IPS-18c (cell line): ENCODE measurements around the gene ANKLE1.

ENCODE experiments used
- H3K4me3 ChIP-seq: 2 replicates; pipeline ENCODE4 v1.7.0; 2013; ENCODE audit warnings: low read depth, mild to moderate bottlenecking, low read length, moderate library complexity; ENCODE audit not compliant: insufficient read depth
- H3K9me3 ChIP-seq: one replicate; pipeline ENCODE4 v1.6.1; 2013; ENCODE audit warnings: mild to moderate bottlenecking, low read length, moderate library complexity; ENCODE audit not compliant: control insufficient read depth, insufficient read depth

ANKLE1 gene

GRCh38 chr19:17327654-17328516, 46.2 kb downstream of the ANKLE1 start:
- Histone ChIP-seq H3K9me3 (peaks cover 5% of the 10 kb centered on the region), H3K4me3 (peak overlapping the region; percentile 77)

- peak overlapping the region; percentile 77 for H3K4me3 ChIP-seq
- peaks cover 5% of the 10 kb centered on the region for H3K9me3 ChIP-seq
These were observed 47.0 kb downstream of the ANKLE1 start for GRCh38 chr19:17328517-17329365.

GRCh38 chr19:17329366-17330261, 47.9 kb downstream of the ANKLE1 start:
- H3K4me3 ChIP-seq = no peak overlapping the region

GRCh38 chr19:17330262-17331044, 48.8 kb downstream of the ANKLE1 start:
- peaks cover 5% of the 10 kb centered on the region for H3K9me3 ChIP-seq
- no peak overlapping the region for H3K4me3 ChIP-seq

More at GRCh38 chr19:17329366-17330261, 47.9 kb downstream of the ANKLE1 start:
- peaks cover 5% of the 10 kb centered on the region for H3K9me3 ChIP-seq

- no peak overlapping the region for H3K4me3 ChIP-seq
- H3K9me3 ChIP-seq = peaks cover 5% of the 10 kb centered on the region
These were observed 49.4 kb downstream of the ANKLE1 start for GRCh38 chr19:17331045-17331558.

- Histone ChIP-seq H3K4me3 (no peak overlapping the region), H3K9me3 (peaks cover 5% of the 10 kb centered on the region)
These were observed 50.6 kb downstream of the ANKLE1 start for GRCh38 chr19:17332360-17332676.

- Histone ChIP-seq H3K9me3 (peaks cover 5% of the 10 kb centered on the region), H3K4me3 (peak overlapping the region; percentile 15; the same call in 1 of the 2 replicates)
These were observed 51.2 kb downstream of the ANKLE1 start for GRCh38 chr19:17332677-17333581.

GRCh38 chr19:17333611-17334413, 52.1 kb downstream of the ANKLE1 start:
- peak overlapping the region; percentile 89 for H3K4me3 ChIP-seq
- H3K9me3 ChIP-seq = peaks cover 2% of the 10 kb centered on the region

GRCh38 chr19:17334414-17335409, 53.0 kb downstream of the ANKLE1 start, which contains the start of gene ANO8:
ANO8 (minus strand) TSS chr19:17334855; CDS start chr19:17334670, 185 bp downstream.
- Histone ChIP-seq H3K4me3 (peak within 1 kb of the TSS; percentile 89), H3K9me3 (no peaks in the 10 kb centered on the region)

GRCh38 chr19:17335575-17335974, 53.9 kb downstream of the ANKLE1 start:
- no peaks in the 10 kb centered on the region for H3K9me3 ChIP-seq
- no peak overlapping the region; the same call in 1 of the 2 replicates for H3K4me3 ChIP-seq
